Stimulated activated CD8-positive, alpha-beta memory T cell treated with anti-CD3 and anti-CD28 coated beads, Interleukin-7, amount 100 ng/mL, for 24 hours (primary cell): Measurements from ENCODE around the gene OSBPL6.
"Not testable (repeated sequence)": the region's sequence is repeated elsewhere in the genome, so short reads cannot be mapped to it uniquely, and the experiment has no call there.

Experiments used
- DNase-seq: peaks from one replicate; pipeline ENCODE4 v3.0.0-alpha.2; 2020; ENCODE audit warnings: low read depth

Gene OSBPL6

GRCh38 chr2:178193823-178194599, at the start of gene OSBPL6:
Gene OSBPL6, plus strand, starts transcription at chr2:178194512. Its CDS starts 111,673 bp downstream, at chr2:178306185.
- peak; percentile 17 for DNase-seq

- DNase-seq: no peak
Measured at GRCh38 chr2:178152033-178152432, 42.3 kb upstream of the OSBPL6 start.

- DNase-seq: no peak
Measured at GRCh38 chr2:178152542-178152941, 41.8 kb upstream of the OSBPL6 start.

GRCh38 chr2:178152977-178153376, 41.3 kb upstream of the OSBPL6 start:
- no peak for DNase-seq

- not testable (repeated sequence) for DNase-seq
Measured at GRCh38 chr2:178153878-178154277, 40.4 kb upstream of the OSBPL6 start.

GRCh38 chr2:178155524-178155923, 38.8 kb upstream of the OSBPL6 start:
- no peak for DNase-seq

- no peak for DNase-seq
Measured at GRCh38 chr2:178157574-178157973, 36.7 kb upstream of the OSBPL6 start.

- no peak for DNase-seq
Measured at GRCh38 chr2:178159966-178160365, 34.3 kb upstream of the OSBPL6 start.

GRCh38 chr2:178160601-178161000, 33.7 kb upstream of the OSBPL6 start:
- no peak for DNase-seq

GRCh38 chr2:178163395-178163794, 30.9 kb upstream of the OSBPL6 start:
- no peak for DNase-seq

- no peak for DNase-seq
Measured at GRCh38 chr2:178163911-178164310, 30.4 kb upstream of the OSBPL6 start.

GRCh38 chr2:178173657-178174056, 20.7 kb upstream of the OSBPL6 start:
- DNase-seq: no peak

- no peak for DNase-seq
Measured at GRCh38 chr2:178177066-178177679, 17.1 kb upstream of the OSBPL6 start.

GRCh38 chr2:178180648-178181047, 13.7 kb upstream of the OSBPL6 start:
- DNase-seq: not testable (repeated sequence)

- no peak for DNase-seq
Measured at GRCh38 chr2:178187861-178188260, 6.5 kb upstream of the OSBPL6 start.

- DNase-seq: no peak
Measured at GRCh38 chr2:178188466-178188865, 5.8 kb upstream of the OSBPL6 start.

- DNase-seq: no peak
Measured at GRCh38 chr2:178191004-178191508, 3.3 kb upstream of the OSBPL6 start.

- DNase-seq: no peak
Measured at GRCh38 chr2:178191511-178191910, 2.8 kb upstream of the OSBPL6 start.

- DNase-seq: no peak
Measured at GRCh38 chr2:178193496-178193822, 853 bp upstream of the OSBPL6 start.

GRCh38 chr2:178194600-178195389, 483 bp downstream of the OSBPL6 start:
- DNase-seq: no peak

- DNase-seq: no peak
Measured at GRCh38 chr2:178195390-178196166, 1.3 kb downstream of the OSBPL6 start.

- no peak for DNase-seq
Measured at GRCh38 chr2:178197791-178198190, 3.5 kb downstream of the OSBPL6 start.
